Measurements from ENCODE around the gene ZNF566. TPM values are rescaled to one million over a fixed set of nuclear protein-coding genes. Genes with fewer than 3 reads are reported as not detected.

The ZNF566 gene
- total RNA-seq, 6 experiments from 2014 or later, result 5.2 to 6.7 (median 6.0) TPM

GRCh38 chr19:36401475-36401874 is 87.9 kb downstream of the ZNF566 start:
- Mint-ChIP-seq H3K9me3 (peaks cover 53% of the 10 kb centered on the region), H3K36me3 (ENCODE audit: low read depth) (peaks cover 72% of the 10 kb centered on the region), H3K27ac (no peak overlapping the region), H3K27me3 (ENCODE audit: insufficient read depth) (no peaks in the 10 kb centered on the region), H3K4me3 (no peak overlapping the region), H3K4me1 (ENCODE audit: low read depth) (no peaks in the 10 kb centered on the region)
- no peak for DNase-seq
- TF ChIP-seq CTCF (IDR thresholded peaks at IDR 0.05), result no peak

- Mint-ChIP-seq H3K9me3 (peaks cover 71% of the 10 kb centered on the region), H3K4me1 (ENCODE audit: low read depth) (no peaks in the 10 kb centered on the region), H3K36me3 (ENCODE audit: low read depth) (peaks cover 69% of the 10 kb centered on the region), H3K27me3 (ENCODE audit: insufficient read depth) (peaks cover 2% of the 10 kb centered on the region; the same call in 1 of the 2 replicates), H3K4me3 (no peak overlapping the region), H3K27ac (no peak overlapping the region)
- no peak for TF ChIP-seq CTCF (IDR thresholded peaks at IDR 0.05)
- no peak for DNase-seq
These were observed 90.8 kb downstream of the ZNF566 start for GRCh38 chr19:36398571-36398970.

Other genes starting within 250 kb of the ZNF566 start
- gene ZFP14, start 110.4 kb downstream of the ZNF566 start, total RNA-seq (2021; fragmentation: NEBNext Ultra II Directional; extraction: Animal tissue kit (Norgen Biotek cat#: 25700)), result 1 to 10 TPM; 1.1 to 2.1 (median 1.5) TPM
- gene ZFP82, start 70.9 kb downstream of the ZNF566 start, total RNA-seq (2021; fragmentation: NEBNext Ultra II Directional; extraction: Animal tissue kit (Norgen Biotek cat#: 25700)), result 1 to 10 TPM; 1.7 to 3.9 (median 3.4) TPM
- gene ZNF260, start 38.7 kb upstream of the ZNF566 start, total RNA-seq (2021; fragmentation: NEBNext Ultra II Directional; extraction: Animal tissue kit (Norgen Biotek cat#: 25700)), result 10 to 100 TPM in 2 of 6 experiments, 1 to 10 TPM in 4; 9.2 to 11.9 (median 9.8) TPM
- gene ZNF529, start 83.7 kb upstream of the ZNF566 start, total RNA-seq (2021; fragmentation: NEBNext Ultra II Directional; extraction: Animal tissue kit (Norgen Biotek cat#: 25700)), result 1 to 10 TPM; 5.5 to 8.7 (median 7.5) TPM
- gene ZNF382, start 115.8 kb upstream of the ZNF566 start, total RNA-seq (2021; fragmentation: NEBNext Ultra II Directional; extraction: Animal tissue kit (Norgen Biotek cat#: 25700)), result 1 to 10 TPM; 1.5 to 3.6 (median 2.5) TPM
- 1 to 10 TPM; 4.6 to 6.9 (median 6.5) TPM for gene ZNF461, start 177.3 kb upstream of the ZNF566 start, total RNA-seq (2021; fragmentation: NEBNext Ultra II Directional; extraction: Animal tissue kit (Norgen Biotek cat#: 25700))
- 1 to 10 TPM; 2.9 to 5.8 (median 4.2) TPM for gene ZNF567, start 198.1 kb upstream of the ZNF566 start, total RNA-seq (2021; fragmentation: NEBNext Ultra II Directional; extraction: Animal tissue kit (Norgen Biotek cat#: 25700))